ENCODE measurements around the gene OSCAR. TPM values are rescaled to one million over a fixed set of nuclear protein-coding genes. Genes with fewer than 3 reads are reported as not detected.

The OSCAR gene
- total and polyA plus RNA-seq, 9 donors, result 1.1 to 3.8 (median 1.7) TPM

GRCh38 chr19:54127688-54128440 lies 27.3 kb upstream of the OSCAR start:
- Histone ChIP-seq H3K27ac (no peak overlapping the region), H3K36me3 (no peaks in the 10 kb centered on the region), H3K9me3 (no peaks in the 10 kb centered on the region), H3K4me1 (ENCODE audit: insufficient read depth) (no peaks in the 10 kb centered on the region), H3K27me3 (no peaks in the 10 kb centered on the region), H3K4me3 (no peak overlapping the region)
- intact Hi-C loops (cut with DNase I), result no loop called here
- TF ChIP-seq POLR2A (IDR thresholded peaks at IDR 0.05), result no peak
- TF ChIP-seq CTCF (IDR thresholded peaks at IDR 0.05), result no peak
- DNase-seq, result no peak
- 87 to 94% (median 89%) methylated on average over 44 of the region's 44 CpGs for WGBS, 3 donors

GRCh38 chr19:54125713-54126112 lies 25.1 kb upstream of the OSCAR start:
- DNase-seq, result no peak
- no peak overlapping the region for H3K4me3 ChIP-seq
- H3K27ac ChIP-seq, result no peak overlapping the region
- no peaks in the 10 kb centered on the region for H3K4me1 ChIP-seq (ENCODE audit: insufficient read depth)
- H3K27me3 ChIP-seq, result no peaks in the 10 kb centered on the region
- no peak for TF ChIP-seq EP300 (IDR thresholded peaks at IDR 0.05)
- TF ChIP-seq POLR2A (IDR thresholded peaks at IDR 0.05), result no peak
- TF ChIP-seq CTCF (IDR thresholded peaks at IDR 0.05), result no peak
- intact Hi-C loops (cut with DNase I), result no loop called here
- H3K9me3 ChIP-seq, result no peaks in the 10 kb centered on the region
- H3K36me3 ChIP-seq, result no peaks in the 10 kb centered on the region
- WGBS, 3 donors, result 83 to 89% (median 86%) methylated on average over 9 of the region's 9 CpGs

- no peak for DNase-seq
- no peaks in the 10 kb centered on the region for H3K36me3 ChIP-seq
- H3K27ac ChIP-seq, result no peak overlapping the region
- TF ChIP-seq CTCF (IDR thresholded peaks at IDR 0.05) (no peak), POLR2A (IDR thresholded peaks at IDR 0.05) (no peak), EP300 (IDR thresholded peaks at IDR 0.05) (no peak)
- WGBS, 3 donors, result 87 to 89% (median 89%) methylated on average over 17 to 19 of the region's 19 CpGs
- no peaks in the 10 kb centered on the region for H3K9me3 ChIP-seq
- intact Hi-C loops (cut with DNase I), result no loop called here
- no peaks in the 10 kb centered on the region for H3K27me3 ChIP-seq
- no peaks in the 10 kb centered on the region for H3K4me1 ChIP-seq (ENCODE audit: insufficient read depth)
- no peak overlapping the region for H3K4me3 ChIP-seq
Measured at GRCh38 chr19:54124393-54124792, 23.8 kb upstream of the OSCAR start.

GRCh38 chr19:54123682-54124081 lies 23.1 kb upstream of the OSCAR start:
- no peak for DNase-seq
- Histone ChIP-seq H3K27ac (no peak overlapping the region), H3K4me1 (ENCODE audit: insufficient read depth) (no peaks in the 10 kb centered on the region), H3K4me3 (no peak overlapping the region), H3K27me3 (no peaks in the 10 kb centered on the region), H3K9me3 (no peaks in the 10 kb centered on the region), H3K36me3 (no peaks in the 10 kb centered on the region)
- 80 to 88% (median 87%) methylated on average over 14 to 17 of the region's 17 CpGs for WGBS, 3 donors
- intact Hi-C loops (cut with DNase I), result no loop called here
- TF ChIP-seq CTCF (IDR thresholded peaks at IDR 0.05), result no peak
- TF ChIP-seq EP300 (IDR thresholded peaks at IDR 0.05), result no peak
